ENCODE measurements around the gene KRTAP5-3. TPM values are rescaled to one million over a fixed set of nuclear protein-coding genes. Genes with fewer than 3 reads are reported as not detected.
A peak's percentile ranks its signal among the peaks of the same experiment; 100 is the strongest.
"Not testable (repeated sequence)": the region's sequence is repeated elsewhere in the genome, so short reads cannot be mapped to it uniquely, and the experiment has no call there.

The KRTAP5-3 gene
- total RNA-seq, 1 experiment from 2014 or later, result not detected

DNA sequence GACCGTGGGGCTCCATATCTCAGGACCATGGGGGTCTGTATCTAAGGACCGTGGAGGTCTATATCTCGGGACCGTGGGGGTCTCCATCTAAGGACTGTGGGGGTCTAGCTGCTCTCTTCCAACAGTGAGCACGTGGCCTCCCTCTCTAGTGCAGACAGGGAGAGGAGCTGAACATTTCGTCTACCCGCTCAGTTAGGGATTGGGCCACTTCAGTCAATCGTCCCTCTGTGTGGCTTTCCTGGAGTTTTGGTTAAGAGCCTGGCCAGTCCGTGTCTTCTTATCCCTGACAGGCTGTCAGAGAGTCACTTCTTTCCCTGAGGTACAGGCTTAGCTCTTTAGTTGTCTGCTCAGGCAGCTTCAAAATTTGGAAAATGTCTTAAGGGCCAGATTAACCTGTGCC, 26.3 kb downstream of the KRTAP5-3 start:
- Mint-ChIP-seq H3K4me1 (ENCODE audit: insufficient read depth, unreplicated experiment) (peaks cover under 1% of the 10 kb centered on the region), H3K9me3 (ENCODE audit: unreplicated experiment) (peaks cover 15% of the 10 kb centered on the region), H3K4me3 (ENCODE audit: unreplicated experiment) (no peak overlapping the region), H3K27me3 (ENCODE audit: insufficient read depth, unreplicated experiment) (peaks cover 11% of the 10 kb centered on the region), H3K36me3 (ENCODE audit: insufficient read depth, unreplicated experiment) (peaks cover 6% of the 10 kb centered on the region), H3K27ac (ENCODE audit: low read depth, unreplicated experiment) (no peak overlapping the region)
- TF ChIP-seq, protein P1, sequence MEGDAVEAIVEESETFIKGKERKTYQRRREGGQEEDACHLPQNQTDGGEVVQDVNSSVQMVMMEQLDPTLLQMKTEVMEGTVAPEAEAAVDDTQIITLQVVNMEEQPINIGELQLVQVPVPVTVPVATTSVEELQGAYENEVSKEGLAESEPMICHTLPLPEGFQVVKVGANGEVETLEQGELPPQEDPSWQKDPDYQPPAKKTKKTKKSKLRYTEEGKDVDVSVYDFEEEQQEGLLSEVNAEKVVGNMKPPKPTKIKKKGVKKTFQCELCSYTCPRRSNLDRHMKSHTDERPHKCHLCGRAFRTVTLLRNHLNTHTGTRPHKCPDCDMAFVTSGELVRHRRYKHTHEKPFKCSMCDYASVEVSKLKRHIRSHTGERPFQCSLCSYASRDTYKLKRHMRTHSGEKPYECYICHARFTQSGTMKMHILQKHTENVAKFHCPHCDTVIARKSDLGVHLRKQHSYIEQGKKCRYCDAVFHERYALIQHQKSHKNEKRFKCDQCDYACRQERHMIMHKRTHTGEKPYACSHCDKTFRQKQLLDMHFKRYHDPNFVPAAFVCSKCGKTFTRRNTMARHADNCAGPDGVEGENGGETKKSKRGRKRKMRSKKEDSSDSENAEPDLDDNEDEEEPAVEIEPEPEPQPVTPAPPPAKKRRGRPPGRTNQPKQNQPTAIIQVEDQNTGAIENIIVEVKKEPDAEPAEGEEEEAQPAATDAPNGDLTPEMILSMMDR (IDR thresholded peaks at IDR 0.05; ENCODE audit: unreplicated experiment), result no peak
- ChIA-PET POLR2A (no interaction called here), CTCF (interaction anchor here (0.8 to 1.6 kb wide), 3 partner anchors 8 to 16 kb away, joined by 3 to 10 read pairs (median 4); partner anchors contain the start of gene KRTAP5-2)
- no peak for DNase-seq (ENCODE audit: unreplicated experiment)
- intact Hi-C loops (cut with micrococcal nuclease), result no loop called here
- no TSS peak for BruUV-seq (replicated peaks)

DNA sequence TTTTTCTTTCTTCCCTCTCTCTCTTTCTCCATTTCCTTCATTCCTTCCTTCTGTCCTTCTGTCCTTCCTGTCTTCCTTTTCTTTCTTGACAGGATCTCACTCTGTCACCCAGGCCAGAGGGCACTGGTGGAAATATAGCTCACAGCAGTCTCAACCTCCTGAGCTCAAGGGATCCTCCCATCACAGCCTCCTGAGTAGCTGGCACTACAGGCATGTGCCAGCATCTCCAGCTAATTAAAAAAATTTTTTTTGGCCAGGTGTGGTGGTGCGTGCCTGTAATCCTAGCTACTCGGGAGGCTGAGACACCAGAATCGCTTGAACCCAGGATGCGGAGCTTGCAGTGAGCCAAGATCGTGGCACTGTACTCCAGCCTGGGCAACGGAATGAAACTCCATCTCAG, 31.4 kb downstream of the KRTAP5-3 start:
- BruUV-seq (replicated peaks), result no TSS peak
- peaks cover 6% of the 10 kb centered on the region for H3K4me1 Mint-ChIP-seq (ENCODE audit: insufficient read depth, unreplicated experiment)
- ChIA-PET POLR2A (interaction anchor here (0.9 to 1.2 kb wide), 3 partner anchors 12 to 30 kb away, joined by 3 to 4 read pairs (median 3); no protein-coding TSS in a partner anchor), CTCF (interaction anchor here (0.6 to 2.1 kb wide), 12 partner anchors 17 to 660 kb away, joined by 3 to 8 read pairs (median 3); no protein-coding TSS in a partner anchor)
- H3K27me3 Mint-ChIP-seq (ENCODE audit: insufficient read depth, unreplicated experiment), result no peaks in the 10 kb centered on the region
- DNase-seq (ENCODE audit: unreplicated experiment), result no peak
- intact Hi-C loops (cut with micrococcal nuclease), result no loop called here
- H3K4me3 Mint-ChIP-seq (ENCODE audit: unreplicated experiment), result no peak overlapping the region
- peaks cover 6% of the 10 kb centered on the region for H3K36me3 Mint-ChIP-seq (ENCODE audit: insufficient read depth, unreplicated experiment)
- H3K27ac Mint-ChIP-seq (ENCODE audit: low read depth, unreplicated experiment), result peak overlapping the region; percentile 77
- peaks cover 15% of the 10 kb centered on the region for H3K9me3 Mint-ChIP-seq (ENCODE audit: unreplicated experiment)
- TF ChIP-seq, protein P1 (IDR thresholded peaks at IDR 0.05; ENCODE audit: unreplicated experiment), result no peak

DNA sequence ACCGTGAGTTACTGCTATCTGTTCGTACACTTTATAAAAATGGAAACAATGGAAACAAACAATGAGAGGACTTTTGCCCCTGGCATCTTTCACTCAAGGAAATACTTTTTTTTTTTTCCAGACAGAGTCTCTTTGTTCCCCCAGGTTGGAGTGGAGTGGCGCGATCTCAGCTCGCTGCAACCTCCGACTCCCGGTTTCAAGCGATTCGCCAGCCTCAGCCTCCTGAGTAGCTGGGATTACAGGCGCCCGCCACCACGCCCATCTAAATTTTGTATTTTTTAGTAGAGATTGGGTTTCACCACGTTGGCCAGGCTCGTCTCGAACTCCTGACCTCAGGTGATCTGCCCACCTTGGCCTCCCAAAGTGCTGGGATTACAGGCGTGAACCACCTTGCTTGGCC, 32.5 kb downstream of the KRTAP5-3 start:
- H3K4me1 Mint-ChIP-seq (ENCODE audit: insufficient read depth, unreplicated experiment); BruUV-seq (replicated peaks); H3K27me3 Mint-ChIP-seq (ENCODE audit: insufficient read depth, unreplicated experiment); H3K4me3 Mint-ChIP-seq (ENCODE audit: unreplicated experiment); intact Hi-C loops (cut with micrococcal nuclease); H3K36me3 Mint-ChIP-seq (ENCODE audit: insufficient read depth, unreplicated experiment); DNase-seq (ENCODE audit: unreplicated experiment); H3K27ac Mint-ChIP-seq (ENCODE audit: low read depth, unreplicated experiment): not testable (repeated sequence)
- H3K9me3 Mint-ChIP-seq (ENCODE audit: unreplicated experiment), result peaks cover 15% of the 10 kb centered on the region
- CTCF ChIA-PET, result interaction anchor here (0.6 to 2.9 kb wide), 10 partner anchors 13 to 668 kb away, joined by 3 to 94 read pairs (median 7); no protein-coding TSS in a partner anchor
- POLR2A ChIA-PET, result interaction anchor here (0.7 kb wide), 1 partner anchor 23 kb away, joined by 3 read pairs; no protein-coding TSS in a partner anchor

DNA sequence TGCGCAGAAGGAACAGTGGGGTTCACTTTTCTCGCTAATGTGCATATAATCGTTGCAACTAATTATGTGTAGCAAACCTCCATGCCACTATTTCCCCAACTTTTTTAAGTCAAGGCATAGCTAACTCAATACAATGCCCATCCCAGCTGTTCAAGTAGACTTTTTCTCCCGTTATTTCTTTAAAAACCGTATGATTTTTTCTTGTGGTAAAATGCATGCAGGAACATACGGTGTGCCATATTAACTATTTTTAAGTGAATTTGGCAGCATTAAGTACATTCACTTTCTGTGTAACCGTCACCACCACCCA, 33.4 kb downstream of the KRTAP5-3 start:
- intact Hi-C loops (cut with micrococcal nuclease), result loop anchor here (1.0 kb wide), 2 partner anchors 16 to 29 kb away; no protein-coding TSS in a partner anchor
- DNase-seq (ENCODE audit: unreplicated experiment), result no peak
- Mint-ChIP-seq H3K27me3 (ENCODE audit: insufficient read depth, unreplicated experiment) (no peaks in the 10 kb centered on the region), H3K4me1 (ENCODE audit: insufficient read depth, unreplicated experiment) (peaks cover 6% of the 10 kb centered on the region), H3K4me3 (ENCODE audit: unreplicated experiment) (peak overlapping the region; percentile 25), H3K27ac (ENCODE audit: low read depth, unreplicated experiment) (no peak overlapping the region), H3K36me3 (ENCODE audit: insufficient read depth, unreplicated experiment) (peaks cover 6% of the 10 kb centered on the region), H3K9me3 (ENCODE audit: unreplicated experiment) (peaks cover 15% of the 10 kb centered on the region)
- BruUV-seq (replicated peaks), result no TSS peak
- CTCF ChIA-PET, result interaction anchor here (0.6 to 2.9 kb wide), 32 partner anchors 9 to 1230 kb away, joined by 3 to 94 read pairs (median 4); partner anchors contain the start of genes KRTAP5-1, KRTAP5-2 and TOLLIP
- TF ChIP-seq, protein P1 (IDR thresholded peaks at IDR 0.05; ENCODE audit: unreplicated experiment), result no peak
- POLR2A ChIA-PET, result interaction anchor here (0.7 to 2.6 kb wide), 7 partner anchors 13 to 265 kb away, joined by 3 to 16 read pairs (median 4); no protein-coding TSS in a partner anchor

All from MCF 10A (cell line).